ENCODE results near the gene SPINDOC. TPM values are rescaled to one million over a fixed set of nuclear protein-coding genes. Genes with fewer than 3 reads are reported as not detected.

SPINDOC gene
- total and polyA plus RNA-seq, 4 donors = 9.1 to 39.4 (median 25.7) TPM

DNA sequence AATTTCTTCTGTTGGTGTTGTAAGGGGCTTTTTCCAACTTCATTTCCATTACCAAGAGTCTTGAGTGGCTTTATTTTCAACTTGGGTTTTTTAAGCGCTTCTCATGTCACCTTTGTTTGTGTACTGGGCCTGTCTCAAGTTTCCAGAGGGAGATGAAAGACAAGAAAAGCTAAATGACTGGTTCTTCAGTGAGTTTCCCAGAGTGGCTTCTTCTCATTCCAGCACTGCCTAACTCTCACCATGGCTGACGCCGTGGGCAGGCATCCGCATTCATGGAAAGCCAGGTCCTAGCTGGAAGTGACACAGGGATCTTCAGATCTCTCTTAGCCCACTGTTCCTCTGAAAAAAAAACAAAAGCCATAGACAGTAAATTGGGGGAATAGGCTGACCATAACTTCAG, 54.3 kb downstream of the SPINDOC start:
- no peak for DNase-seq (ENCODE audit: low read depth in 4 of 6, low spot score in 6 of 6)
- H3K9me3 ChIP-seq (ENCODE audit: control insufficient read depth, insufficient read depth, low read length) = no peaks in the 10 kb centered on the region
- no peak overlapping the region for H3K27ac ChIP-seq (ENCODE audit: low read depth, low read length)
- no peaks in the 10 kb centered on the region for H3K27me3 ChIP-seq (ENCODE audit: control insufficient read depth, insufficient read depth, low read length)
- 100% methylated on average over 1 of the region's 4 CpGs for WGBS (ENCODE audit: insufficient coverage)
- no peak overlapping the region for H3K4me3 ChIP-seq (ENCODE audit: low read depth, low read length)
- peaks cover 11% of the 10 kb centered on the region for H3K36me3 ChIP-seq (ENCODE audit: control insufficient read depth, insufficient read depth, low read length)
- peaks cover 44% of the 10 kb centered on the region for H3K4me1 ChIP-seq (ENCODE audit: control insufficient read depth, insufficient read depth, low read length)

DNA sequence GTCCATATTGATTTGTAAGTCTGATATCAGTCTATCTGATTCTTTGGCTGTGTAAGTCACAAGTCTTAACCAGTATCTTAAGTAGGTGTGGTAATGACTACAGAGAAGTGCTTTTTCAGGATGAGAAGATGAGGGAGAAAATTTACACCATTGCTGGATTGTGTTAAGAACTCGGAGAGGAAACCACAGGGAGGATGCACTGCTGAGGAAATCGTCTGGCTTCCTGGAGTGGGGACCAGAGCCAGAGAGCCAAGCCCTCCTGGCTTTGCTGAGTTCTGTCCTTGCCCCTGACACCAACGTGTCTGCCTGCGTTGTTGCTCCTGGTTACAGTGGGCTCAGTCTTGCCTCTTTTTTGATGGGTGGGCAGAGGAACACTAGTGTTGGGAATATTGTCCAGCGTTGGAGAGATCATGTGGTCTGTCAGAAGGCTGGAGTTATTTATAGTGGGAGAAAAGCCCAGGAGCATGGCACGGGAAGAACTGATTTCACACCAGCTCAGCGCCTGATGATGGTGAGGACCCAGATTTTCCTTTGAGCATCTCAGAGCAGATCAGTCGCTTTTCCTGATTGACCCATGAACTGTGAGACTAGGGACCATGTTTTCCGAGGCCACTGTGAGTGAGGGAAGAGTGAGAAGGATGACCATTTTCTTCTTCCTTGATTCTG, 55.3 kb downstream of the SPINDOC start:
- Histone ChIP-seq H3K27ac (ENCODE audit: low read depth, low read length) (no peak overlapping the region), H3K36me3 (ENCODE audit: control insufficient read depth, insufficient read depth, low read length) (peaks cover 11% of the 10 kb centered on the region), H3K27me3 (ENCODE audit: control insufficient read depth, insufficient read depth, low read length) (no peaks in the 10 kb centered on the region), H3K9me3 (ENCODE audit: control insufficient read depth, insufficient read depth, low read length) (no peaks in the 10 kb centered on the region), H3K4me1 (ENCODE audit: control insufficient read depth, insufficient read depth, low read length) (peaks cover 48% of the 10 kb centered on the region), H3K4me3 (ENCODE audit: low read depth, low read length) (no peak overlapping the region)
- WGBS (ENCODE audit: insufficient coverage) = 58% methylated on average over 9 of the region's 9 CpGs
- no peak for DNase-seq (ENCODE audit: low read depth in 4 of 6, low spot score in 6 of 6)

DNA sequence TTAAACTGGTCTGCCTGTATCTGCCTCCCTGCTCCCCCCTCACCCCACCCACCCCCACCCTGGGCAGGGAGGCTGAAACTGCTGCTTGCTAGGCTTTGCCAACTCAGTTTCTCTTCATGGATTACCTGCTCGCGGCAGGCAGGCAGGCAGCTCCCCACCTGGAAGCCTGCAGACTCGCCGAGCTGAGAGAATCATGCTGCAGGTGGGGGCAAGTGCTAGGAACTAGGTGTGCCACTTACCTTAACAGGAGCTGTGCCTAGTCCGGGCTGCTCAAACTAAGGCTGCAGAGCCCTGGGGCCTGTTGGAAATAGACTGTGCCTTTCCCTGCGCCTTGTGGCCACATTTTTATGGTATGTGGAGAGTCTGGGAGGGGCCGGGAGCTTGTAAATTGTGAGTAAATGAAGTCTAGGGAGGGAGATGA, 55.9 kb downstream of the SPINDOC start:
- H3K9me3 ChIP-seq (ENCODE audit: control insufficient read depth, insufficient read depth, low read length) = no peaks in the 10 kb centered on the region
- no peak overlapping the region for H3K27ac ChIP-seq (ENCODE audit: low read depth, low read length)
- H3K27me3 ChIP-seq (ENCODE audit: control insufficient read depth, insufficient read depth, low read length) = no peaks in the 10 kb centered on the region
- H3K4me3 ChIP-seq (ENCODE audit: low read depth, low read length) = no peak overlapping the region
- H3K4me1 ChIP-seq (ENCODE audit: control insufficient read depth, insufficient read depth, low read length) = peaks cover 50% of the 10 kb centered on the region
- no peak for DNase-seq (ENCODE audit: low read depth in 4 of 6, low spot score in 6 of 6)
- H3K36me3 ChIP-seq (ENCODE audit: control insufficient read depth, insufficient read depth, low read length) = peaks cover 11% of the 10 kb centered on the region
- WGBS (ENCODE audit: insufficient coverage) = 84% methylated on average over 7 of the region's 7 CpGs

DNA sequence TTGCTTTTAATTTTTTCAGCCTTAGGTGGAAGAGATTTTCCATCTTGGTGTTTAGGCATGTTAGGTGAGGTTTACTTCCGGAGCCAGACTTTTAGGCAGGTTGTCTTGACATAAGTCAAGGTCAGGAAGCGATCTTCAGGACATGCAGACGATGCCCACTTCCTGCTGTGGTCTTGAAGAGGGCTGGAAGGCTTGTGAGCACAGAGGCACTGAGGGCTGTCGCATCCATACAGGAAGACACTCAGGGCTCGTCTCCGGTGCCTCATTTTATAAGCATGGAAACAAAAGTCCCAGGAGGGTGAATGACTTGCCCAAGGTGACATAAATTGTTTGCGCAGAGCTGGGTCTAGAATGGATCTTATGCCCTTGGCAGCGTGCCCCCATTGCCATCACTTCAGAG, 56.4 kb downstream of the SPINDOC start:
- 79% methylated on average over 8 of the region's 8 CpGs for WGBS (ENCODE audit: insufficient coverage)
- H3K27me3 ChIP-seq (ENCODE audit: control insufficient read depth, insufficient read depth, low read length) = no peaks in the 10 kb centered on the region
- peaks cover 50% of the 10 kb centered on the region for H3K4me1 ChIP-seq (ENCODE audit: control insufficient read depth, insufficient read depth, low read length)
- no peak for DNase-seq (ENCODE audit: low read depth in 4 of 6, low spot score in 6 of 6)
- no peak overlapping the region for H3K4me3 ChIP-seq (ENCODE audit: low read depth, low read length)
- peaks cover 11% of the 10 kb centered on the region for H3K36me3 ChIP-seq (ENCODE audit: control insufficient read depth, insufficient read depth, low read length)
- H3K27ac ChIP-seq (ENCODE audit: low read depth, low read length) = no peak overlapping the region
- H3K9me3 ChIP-seq (ENCODE audit: control insufficient read depth, insufficient read depth, low read length) = no peaks in the 10 kb centered on the region

DNA sequence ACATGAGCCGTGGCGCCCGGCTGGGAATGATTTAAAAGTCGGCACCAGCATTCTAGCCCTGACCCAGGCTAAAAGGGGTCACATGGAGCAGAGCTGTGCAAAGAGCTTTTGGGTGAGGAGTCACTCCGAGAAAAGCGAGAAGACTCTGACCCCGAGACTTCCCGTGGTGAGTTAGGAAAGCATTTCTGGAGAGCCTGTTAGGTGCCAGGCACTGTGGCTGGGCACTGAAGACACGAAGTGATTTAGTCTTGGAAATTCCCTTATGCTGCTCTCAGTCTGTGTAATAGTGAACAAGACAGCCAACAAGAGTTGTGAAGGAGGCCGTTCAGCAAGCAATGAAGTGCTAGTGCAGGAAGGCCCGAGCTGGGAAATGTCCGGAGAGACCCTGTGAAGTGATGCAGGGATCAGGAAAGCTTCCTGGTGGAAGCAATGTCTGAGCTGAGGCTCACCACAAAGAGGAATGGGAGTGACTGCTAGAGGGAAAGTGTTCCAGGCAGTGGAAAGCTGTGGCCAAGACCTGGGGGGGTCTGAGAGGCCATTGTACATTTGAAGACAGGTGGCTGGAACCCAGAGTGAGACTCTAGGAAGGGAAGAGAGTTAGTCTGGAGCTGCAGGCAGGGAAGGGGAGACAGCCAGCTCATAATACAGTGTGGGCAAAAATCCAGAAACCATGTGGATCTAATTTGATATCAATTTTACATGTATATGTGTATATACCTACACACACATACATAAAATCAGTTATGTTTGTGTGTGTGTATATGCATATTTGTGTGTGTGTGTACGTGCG, 57.3 kb downstream of the SPINDOC start:
- Histone ChIP-seq H3K27ac (ENCODE audit: low read depth, low read length) (peak overlapping the region; percentile 13), H3K4me3 (ENCODE audit: low read depth, low read length) (no peak overlapping the region), H3K36me3 (ENCODE audit: control insufficient read depth, insufficient read depth, low read length) (peaks cover 7% of the 10 kb centered on the region), H3K27me3 (ENCODE audit: control insufficient read depth, insufficient read depth, low read length) (no peaks in the 10 kb centered on the region), H3K9me3 (ENCODE audit: control insufficient read depth, insufficient read depth, low read length) (no peaks in the 10 kb centered on the region), H3K4me1 (ENCODE audit: control insufficient read depth, insufficient read depth, low read length) (peaks cover 43% of the 10 kb centered on the region)
- 75% methylated on average over 12 of the region's 14 CpGs for WGBS (ENCODE audit: insufficient coverage)
- peak in 1 of 6 donors; percentile 15 for DNase-seq (ENCODE audit: low read depth in 4 of 6, low spot score in 6 of 6)

DNA sequence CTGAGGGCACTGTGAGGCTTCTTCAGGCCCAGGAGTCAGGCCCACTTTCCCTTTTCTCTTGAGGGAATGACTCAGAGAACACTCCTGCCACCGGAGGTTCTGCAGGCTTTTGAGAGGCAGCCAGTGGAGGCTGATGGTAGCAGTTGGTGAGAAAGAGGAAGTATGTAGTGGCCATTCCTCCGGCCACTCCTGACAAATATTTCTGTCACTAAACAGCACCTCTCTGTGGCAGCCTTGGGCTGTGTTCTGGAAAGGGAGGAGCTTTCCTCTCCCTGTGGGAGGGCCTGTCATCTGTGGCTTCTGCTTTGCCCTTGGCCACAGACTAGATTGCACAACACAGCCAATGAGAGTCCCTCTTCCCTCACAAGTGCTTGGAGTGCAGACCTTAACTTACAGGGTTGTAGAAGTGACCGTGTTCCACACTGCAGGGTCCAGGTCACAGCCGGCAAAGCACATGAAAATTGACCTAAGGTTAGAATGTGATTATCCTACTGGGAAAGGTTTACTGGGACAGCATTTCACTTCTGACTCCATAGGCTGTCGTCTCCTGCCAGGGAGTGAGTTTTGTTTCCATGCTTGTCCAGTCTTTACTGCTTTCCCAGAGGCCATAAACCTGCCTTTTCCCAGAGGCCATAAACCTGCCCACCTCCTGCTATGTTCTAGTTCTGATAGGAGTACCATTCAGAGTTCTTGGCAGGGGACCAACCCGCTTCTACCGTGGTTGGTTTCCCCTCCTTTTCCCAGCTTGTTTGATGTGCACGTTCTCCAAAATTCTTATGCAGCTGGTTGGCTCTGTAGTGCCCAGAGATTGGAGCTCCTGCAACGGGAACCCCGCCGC, 58.9 kb downstream of the SPINDOC start:
- Histone ChIP-seq H3K4me1 (ENCODE audit: control insufficient read depth, insufficient read depth, low read length) (peaks cover 37% of the 10 kb centered on the region), H3K4me3 (ENCODE audit: low read depth, low read length) (no peak overlapping the region), H3K36me3 (ENCODE audit: control insufficient read depth, insufficient read depth, low read length) (peaks cover 3% of the 10 kb centered on the region), H3K27ac (ENCODE audit: low read depth, low read length) (peak overlapping the region; percentile 61), H3K27me3 (ENCODE audit: control insufficient read depth, insufficient read depth, low read length) (no peaks in the 10 kb centered on the region), H3K9me3 (ENCODE audit: control insufficient read depth, insufficient read depth, low read length) (no peaks in the 10 kb centered on the region)
- DNase-seq (ENCODE audit: low read depth in 4 of 6, low spot score in 6 of 6) = peak in 2 of 6 donors; percentile 61 to 73
- WGBS (ENCODE audit: insufficient coverage) = no CpG with 5 or more reads among the region's 11 CpGs

DNA sequence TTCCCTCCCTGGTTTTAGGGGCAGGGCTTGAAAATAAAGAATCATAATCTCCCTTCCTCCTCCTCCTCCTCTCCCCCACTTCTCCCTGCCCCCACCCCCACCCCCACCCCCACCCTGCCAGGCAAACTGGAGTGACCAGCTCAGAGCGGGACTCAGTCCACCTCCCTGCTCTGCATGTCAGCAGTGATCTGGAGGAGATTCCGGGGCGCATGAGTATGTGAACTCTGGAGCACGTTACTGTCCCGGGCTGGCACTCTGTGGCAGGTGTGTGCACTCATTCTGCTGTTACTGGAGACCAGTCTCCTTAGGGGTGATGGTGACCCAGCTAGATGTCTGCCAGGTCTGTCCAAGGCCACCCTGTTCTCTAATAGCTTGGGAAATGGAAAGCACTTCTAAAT, 59.5 kb downstream of the SPINDOC start:
- Histone ChIP-seq H3K4me3 (ENCODE audit: low read depth, low read length) (no peak overlapping the region), H3K27me3 (ENCODE audit: control insufficient read depth, insufficient read depth, low read length) (no peaks in the 10 kb centered on the region), H3K27ac (ENCODE audit: low read depth, low read length) (no peak overlapping the region), H3K4me1 (ENCODE audit: control insufficient read depth, insufficient read depth, low read length) (peaks cover 39% of the 10 kb centered on the region), H3K36me3 (ENCODE audit: control insufficient read depth, insufficient read depth, low read length) (peaks cover 3% of the 10 kb centered on the region), H3K9me3 (ENCODE audit: control insufficient read depth, insufficient read depth, low read length) (no peaks in the 10 kb centered on the region)
- DNase-seq (ENCODE audit: low read depth in 4 of 6, low spot score in 6 of 6) = no peak
- WGBS (ENCODE audit: insufficient coverage) = 72% methylated on average over 4 of the region's 5 CpGs

DNA sequence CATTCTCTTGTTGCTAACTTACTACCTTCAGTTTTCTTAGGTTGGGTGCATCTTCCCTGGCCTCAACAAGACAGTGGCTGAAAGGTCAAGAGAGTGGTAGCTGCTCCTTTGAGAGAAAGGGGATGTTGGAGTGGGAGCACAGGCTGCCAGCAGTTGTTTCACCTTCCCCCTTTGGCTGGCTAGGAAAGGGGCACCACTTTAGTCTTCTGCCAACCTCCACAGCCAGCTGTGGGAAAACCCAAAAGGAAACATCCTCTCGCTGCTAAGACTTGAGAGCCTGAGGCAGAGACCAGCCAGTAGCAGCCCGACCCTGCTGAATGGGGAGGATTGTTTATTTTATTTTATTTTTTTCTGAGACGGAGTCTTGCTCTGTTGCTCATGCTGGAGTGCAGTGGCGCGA, 60.1 kb downstream of the SPINDOC start:
- H3K27ac ChIP-seq (ENCODE audit: low read depth, low read length) = no peak overlapping the region
- H3K36me3 ChIP-seq (ENCODE audit: control insufficient read depth, insufficient read depth, low read length) = peaks cover 3% of the 10 kb centered on the region
- no peaks in the 10 kb centered on the region for H3K27me3 ChIP-seq (ENCODE audit: control insufficient read depth, insufficient read depth, low read length)
- H3K4me3 ChIP-seq (ENCODE audit: low read depth, low read length) = no peak overlapping the region
- no CpG with 5 or more reads among the region's 5 CpGs for WGBS (ENCODE audit: insufficient coverage)
- peaks cover 40% of the 10 kb centered on the region for H3K4me1 ChIP-seq (ENCODE audit: control insufficient read depth, insufficient read depth, low read length)
- H3K9me3 ChIP-seq (ENCODE audit: control insufficient read depth, insufficient read depth, low read length) = no peaks in the 10 kb centered on the region
- DNase-seq (ENCODE audit: low read depth in 4 of 6, low spot score in 6 of 6) = no peak

DNA sequence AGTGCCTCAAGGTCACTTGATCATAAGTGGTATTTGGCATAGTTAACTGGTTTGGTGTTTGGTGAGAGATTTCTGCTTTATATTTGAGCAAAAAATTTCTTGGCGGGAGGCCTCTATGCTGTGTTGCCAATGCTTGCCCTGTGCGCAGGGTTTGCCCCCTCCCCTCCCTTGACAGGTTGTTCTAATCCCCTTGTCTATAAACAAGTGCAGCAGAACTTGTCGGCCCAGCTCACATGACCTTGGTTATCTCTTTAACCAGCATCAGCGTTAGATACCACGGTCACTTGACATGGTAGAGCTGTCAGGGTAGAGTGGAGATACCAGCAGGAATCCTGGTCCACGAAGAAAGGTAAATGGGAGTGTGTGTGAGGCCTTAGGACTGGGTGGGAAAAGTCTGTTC, 61.3 kb downstream of the SPINDOC start:
- WGBS (ENCODE audit: insufficient coverage) = 94% methylated on average over 4 of the region's 6 CpGs
- Histone ChIP-seq H3K36me3 (ENCODE audit: control insufficient read depth, insufficient read depth, low read length) (no peaks in the 10 kb centered on the region), H3K4me3 (ENCODE audit: low read depth, low read length) (no peak overlapping the region), H3K4me1 (ENCODE audit: control insufficient read depth, insufficient read depth, low read length) (peaks cover 34% of the 10 kb centered on the region), H3K27me3 (ENCODE audit: control insufficient read depth, insufficient read depth, low read length) (no peaks in the 10 kb centered on the region), H3K9me3 (ENCODE audit: control insufficient read depth, insufficient read depth, low read length) (no peaks in the 10 kb centered on the region), H3K27ac (ENCODE audit: low read depth, low read length) (no peak overlapping the region)
- DNase-seq (ENCODE audit: low read depth in 4 of 6, low spot score in 6 of 6) = no peak
